Osteoblast (primary cell): ENCODE results near the gene MIGA2. TPM values are rescaled to one million over a fixed set of nuclear protein-coding genes. Genes with fewer than 3 reads are reported as not detected.

Experiments used
- DNase-seq: peaks from one replicate; pipeline ENCODE4 v3.0.0; 2011; ENCODE audit warnings: low spot score, mixed read lengths; ENCODE audit not compliant: insufficient read length; ENCODE audit errors: missing footprints
- H2AFZ ChIP-seq: 2 replicates; pipeline ENCODE4 v1.6.0; 2011; ENCODE audit warnings: mild to moderate bottlenecking, low read length
- H3K27ac ChIP-seq: 2 replicates; pipeline ENCODE4 v1.5.1; 2011; ENCODE audit warnings: mild to moderate bottlenecking, low read depth, low read length, moderate library complexity
- H3K27me3 ChIP-seq: 2 replicates; pipeline ENCODE4 v1.6.0; 2012; ENCODE audit warnings: mild to moderate bottlenecking, control low read depth, inconsistent platforms, low read length, moderate library complexity; ENCODE audit not compliant: insufficient read depth
- H3K36me3 ChIP-seq: 2 replicates; pipeline ENCODE4 v1.5.1; 2011; ENCODE audit warnings: mild to moderate bottlenecking, low read length, control low read depth, moderate library complexity; ENCODE audit not compliant: insufficient read depth
- H3K4me1 ChIP-seq: 2 replicates; pipeline ENCODE4 v1.5.1; 2011; ENCODE audit warnings: mild to moderate bottlenecking, low read length, control low read depth, moderate library complexity; ENCODE audit not compliant: insufficient read depth
- H3K4me2 ChIP-seq: 2 replicates; pipeline ENCODE4 v1.6.0; 2011; ENCODE audit warnings: mild to moderate bottlenecking, low read length; ENCODE audit not compliant: insufficient read depth
- H3K4me3 ChIP-seq: fragments of 200-600 bp; sonication (generic); 3 replicates; pipeline ENCODE4 v1.5.1; 2012; ENCODE audit warnings: mild to moderate bottlenecking, low read length, inconsistent platforms; ENCODE audit not compliant: insufficient read depth
- H3K79me2 ChIP-seq: 2 replicates; pipeline ENCODE4 v1.6.0; 2012; ENCODE audit warnings: mild to moderate bottlenecking, low read length, control low read depth, inconsistent platforms; ENCODE audit not compliant: insufficient read depth
- H3K9me3 ChIP-seq: 2 replicates; pipeline ENCODE4 v1.5.1; 2011; ENCODE audit warnings: low read depth, low read length, control low read depth
- H4K20me1 ChIP-seq: 2 replicates; pipeline ENCODE4 v1.6.0; 2012; ENCODE audit warnings: mild to moderate bottlenecking, low read length, control low read depth; ENCODE audit not compliant: insufficient read depth
- CTCF ChIP-seq: IDR thresholded peaks from 2 replicates; pipeline ENCODE4 v1.5.1; 2011; ENCODE audit warnings: mild to moderate bottlenecking, low read depth, low read length, moderate library complexity; ENCODE audit errors: extremely low read depth
- total RNA-seq: library from RNA; depleted of rRNA; stranded (reverse); fragments of >200 nt; gene quantifications from 2 replicates; pipeline ENCODE4 v1.2.3, GENCODE V29; 2012

MIGA2 gene
- total RNA-seq, 1 donor: 22.4 TPM

DNA sequence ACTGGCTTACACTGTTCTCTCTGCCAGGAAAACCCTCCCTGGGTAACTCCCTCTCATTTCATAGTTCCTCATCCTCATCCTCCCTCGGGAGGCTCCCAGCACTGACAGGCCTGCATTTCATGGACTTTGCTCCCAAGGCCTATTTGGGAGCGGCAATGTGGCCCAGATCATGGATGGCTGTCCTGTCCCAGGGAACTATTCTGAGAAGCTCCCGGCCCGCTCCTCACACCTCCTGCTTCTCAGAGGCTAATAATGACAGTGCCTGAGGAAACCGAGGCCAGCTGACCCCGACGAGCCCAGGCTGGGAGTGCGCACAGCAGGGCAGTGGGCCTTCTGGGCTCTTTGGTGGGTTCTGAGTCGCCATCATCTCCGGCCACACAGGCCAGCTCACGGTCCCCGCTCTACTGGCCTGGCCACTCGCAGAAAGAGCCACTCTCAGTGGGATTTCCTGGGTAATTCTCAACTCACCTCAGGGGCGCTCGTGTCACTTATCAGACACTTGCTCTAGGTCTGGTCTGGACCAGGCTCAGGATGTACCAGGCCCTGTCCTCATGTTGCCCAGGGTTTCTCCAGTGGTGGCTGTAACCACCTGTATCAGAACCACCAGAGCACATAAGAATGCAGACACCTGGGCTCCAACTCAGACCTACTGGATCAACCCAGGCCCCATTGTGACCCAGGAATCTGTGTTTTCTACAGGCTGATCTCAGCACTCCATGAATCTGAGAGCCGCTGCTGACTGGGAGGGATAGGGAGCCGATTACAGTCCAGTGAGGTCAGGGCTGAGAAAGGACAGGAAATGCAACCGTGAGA lies 42.5 kb downstream of the MIGA2 start:
- no peak overlapping the region for H3K27ac ChIP-seq
- H3K4me2 ChIP-seq: no peak overlapping the region
- peak; percentile 69 for DNase-seq
- H3K27me3 ChIP-seq: no peaks in the 10 kb centered on the region
- no peak overlapping the region for H2AFZ ChIP-seq
- no peaks in the 10 kb centered on the region for H3K9me3 ChIP-seq
- H3K36me3 ChIP-seq: no peaks in the 10 kb centered on the region
- H3K79me2 ChIP-seq: peaks cover 26% of the 10 kb centered on the region
- H3K4me1 ChIP-seq: peaks cover 14% of the 10 kb centered on the region
- H4K20me1 ChIP-seq: peaks cover 5% of the 10 kb centered on the region
- no peak overlapping the region for H3K4me3 ChIP-seq
- TF ChIP-seq CTCF: no peak

DNA sequence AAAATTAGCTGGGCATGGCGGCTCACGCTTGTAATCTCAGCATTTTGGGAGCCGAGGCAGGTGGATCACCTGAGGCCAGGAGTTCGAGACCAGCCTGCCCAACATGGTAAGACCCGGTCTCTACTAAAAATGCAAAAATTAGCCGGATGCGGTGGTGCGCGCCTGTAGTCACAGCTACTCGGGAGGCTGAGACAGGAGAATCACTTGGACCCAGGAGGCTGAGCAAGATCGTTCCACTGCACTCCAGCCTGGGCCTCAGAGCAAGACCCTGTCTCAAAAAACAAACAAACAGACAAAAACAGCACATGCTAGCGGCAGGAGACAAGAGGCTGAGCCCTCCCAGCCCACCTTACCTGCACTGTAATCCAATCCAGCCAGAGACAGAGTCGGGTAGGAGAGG lies 43.4 kb downstream of the MIGA2 start:
- H3K36me3 ChIP-seq: no peaks in the 10 kb centered on the region
- DNase-seq: no peak
- H4K20me1 ChIP-seq: peaks cover 5% of the 10 kb centered on the region
- peak overlapping the region; percentile 99 for H3K4me2 ChIP-seq
- no peaks in the 10 kb centered on the region for H3K9me3 ChIP-seq
- H3K27ac ChIP-seq: no peak overlapping the region
- H3K4me3 ChIP-seq: peak overlapping the region; percentile 97
- H3K4me1 ChIP-seq: peaks cover 14% of the 10 kb centered on the region
- H3K79me2 ChIP-seq: peaks cover 28% of the 10 kb centered on the region
- H3K27me3 ChIP-seq: no peaks in the 10 kb centered on the region
- peak overlapping the region; percentile 99 for H2AFZ ChIP-seq
- no peak for TF ChIP-seq CTCF

- Histone ChIP-seq H3K4me1 (peaks cover 14% of the 10 kb centered on the region), H3K36me3 (no peaks in the 10 kb centered on the region), H2AFZ (peak overlapping the region; percentile 99), H3K9me3 (no peaks in the 10 kb centered on the region), H3K4me2 (peak overlapping the region; percentile 99), H3K27ac (peak overlapping the region; percentile 25), H3K4me3 (peak overlapping the region; percentile 97), H3K27me3 (no peaks in the 10 kb centered on the region), H4K20me1 (peaks cover 5% of the 10 kb centered on the region), H3K79me2 (peaks cover 28% of the 10 kb centered on the region)
- no peak for TF ChIP-seq CTCF
- peak; percentile 83 for DNase-seq
These were observed 43.8 kb downstream of the MIGA2 start for GRCh38 chr9:129080298-129080600.

DNA sequence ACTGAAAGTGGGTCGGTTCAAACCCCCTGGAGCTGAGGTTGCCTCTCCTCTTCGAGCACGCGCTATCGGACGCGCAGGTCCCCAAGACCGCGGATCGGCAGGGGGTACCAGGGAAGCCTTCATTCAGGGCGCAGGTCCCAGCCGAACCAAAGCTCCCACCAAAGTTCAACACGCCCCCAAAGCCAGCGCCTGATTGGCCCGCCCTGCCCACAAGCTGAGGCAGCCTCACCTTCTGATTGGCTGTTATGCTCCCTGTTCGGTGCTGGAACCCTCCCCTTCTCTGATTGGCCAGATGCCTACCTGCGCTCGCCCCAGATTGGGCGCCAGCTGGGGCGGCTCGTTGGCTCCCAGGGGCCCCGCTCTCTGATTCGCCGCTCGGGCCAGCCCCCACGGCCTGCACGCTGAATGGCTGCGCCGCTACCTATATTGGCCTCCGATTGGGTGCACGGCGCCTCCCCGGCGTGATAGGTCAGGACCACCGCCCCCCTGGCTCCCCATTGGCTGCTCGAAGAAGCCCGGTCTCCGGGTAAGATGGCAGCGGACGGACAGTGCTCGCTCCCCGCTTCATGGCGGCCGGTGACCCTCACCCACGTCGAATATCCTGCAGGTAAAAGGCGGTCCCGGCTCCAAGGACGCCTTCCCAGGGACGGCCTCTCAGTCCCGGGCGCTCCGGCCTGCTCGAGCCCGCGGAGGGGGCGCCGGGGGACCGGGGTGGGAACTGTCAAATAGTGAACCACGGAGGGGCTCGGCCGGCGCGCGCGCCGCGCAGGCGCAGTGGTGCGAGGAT lies 44.4 kb downstream of the MIGA2 start, which contains the start of gene DOLPP1:
TSS of gene DOLPP1 (plus strand) at position 511 of the 787 bp plus-strand sequence. CDS start at position 532, 21 bp downstream.
- peaks cover 28% of the 10 kb centered on the region for H3K79me2 ChIP-seq
- peak within 1 kb of the TSS; percentile 99 for H3K4me2 ChIP-seq
- no peaks in the 10 kb centered on the region for H3K27me3 ChIP-seq
- peak within 1 kb of the TSS; percentile 97 for H3K4me3 ChIP-seq
- H2AFZ ChIP-seq: peak within 1 kb of the TSS; percentile 99
- no peak for TF ChIP-seq CTCF
- peak; percentile 100 for DNase-seq
- H3K27ac ChIP-seq: peak within 1 kb of the TSS; percentile 64
- H3K36me3 ChIP-seq: no peaks in the 10 kb centered on the region
- H3K9me3 ChIP-seq: no peaks in the 10 kb centered on the region
- peaks cover 14% of the 10 kb centered on the region for H3K4me1 ChIP-seq
- H4K20me1 ChIP-seq: peaks cover 5% of the 10 kb centered on the region
